HG03575 (cell line): Measurements from ENCODE around the gene KCTD17.

ENCODE experiments used
- ATAC-seq: cut with Tn5 transposase; IDR thresholded peaks from one replicate; pipeline ENCODE4 v1.9.1; 2021; ENCODE audit not compliant: unreplicated experiment, insufficient number of reproducible peaks, low FRiP score; ENCODE audit errors: extremely low read depth

KCTD17 gene

GRCh38 chr22:37051391-37052385 lies at the start of gene KCTD17:
KCTD17 (plus strand) TSS chr22:37051742; CDS start chr22:37051761, 19 bp downstream.
- ATAC-seq: no peak

DNA sequence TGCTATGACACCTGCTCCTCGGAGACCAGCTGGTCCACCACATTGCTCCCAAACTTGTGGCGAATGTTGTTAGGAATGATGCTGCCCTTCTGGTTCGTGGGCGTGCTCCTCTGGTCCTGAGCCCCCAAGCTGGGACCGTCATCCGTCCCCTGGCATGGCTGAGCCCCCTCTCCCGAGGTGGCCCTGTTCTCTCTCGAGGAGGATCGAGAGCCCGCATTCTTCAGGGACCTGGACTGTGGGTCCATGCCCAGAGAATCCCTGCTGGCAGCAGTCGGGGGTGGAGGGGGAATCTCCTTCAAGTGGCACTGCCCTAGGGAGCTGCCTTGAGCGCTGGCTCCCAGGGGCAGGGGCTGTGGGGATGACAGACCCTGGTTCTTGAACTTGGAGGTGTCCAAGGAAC lies 49.7 kb upstream of the KCTD17 start:
- no peak for ATAC-seq

DNA sequence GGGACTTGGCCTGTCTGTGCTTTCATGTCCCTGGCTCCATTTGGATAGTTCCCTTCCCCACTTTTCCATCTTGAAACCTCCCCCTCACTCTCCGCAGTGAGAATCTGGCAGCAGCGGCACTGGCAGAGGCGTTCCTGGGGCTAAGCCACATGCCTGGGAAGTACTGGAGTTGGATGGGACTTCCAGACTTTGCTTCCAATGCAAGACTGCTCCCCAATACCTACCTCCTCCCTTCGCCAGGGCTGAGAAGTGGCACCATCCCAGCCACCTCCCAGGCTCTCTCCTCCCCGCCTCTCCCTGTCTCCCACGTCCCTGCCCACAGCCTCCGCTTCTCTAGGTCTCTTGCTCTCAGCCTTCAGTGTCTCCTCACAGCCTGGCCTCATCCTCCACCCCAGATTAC lies 48.9 kb upstream of the KCTD17 start:
- no peak for ATAC-seq

GRCh38 chr22:37007651-37008050 lies 43.9 kb upstream of the KCTD17 start:
- ATAC-seq: no peak

DNA sequence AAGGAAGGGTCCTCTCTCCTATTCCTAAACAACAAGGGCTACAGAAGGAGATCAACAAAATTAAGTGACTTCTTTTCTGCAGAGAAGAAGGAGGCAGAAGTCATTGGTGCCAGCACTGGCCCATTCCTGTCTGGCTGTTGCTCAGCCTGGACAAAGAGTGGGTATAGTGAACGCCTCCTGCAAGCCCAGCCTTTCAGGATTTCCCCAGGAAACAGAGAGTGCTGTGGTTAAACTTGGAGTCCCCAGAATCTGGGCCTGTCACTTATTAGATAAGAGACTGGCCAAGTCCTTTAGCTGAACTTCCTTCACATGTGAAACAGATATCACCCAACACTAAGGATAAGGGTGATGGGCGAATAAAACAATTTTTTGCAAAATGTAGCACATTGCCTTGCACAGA lies 43.2 kb upstream of the KCTD17 start:
- ATAC-seq: no peak

DNA sequence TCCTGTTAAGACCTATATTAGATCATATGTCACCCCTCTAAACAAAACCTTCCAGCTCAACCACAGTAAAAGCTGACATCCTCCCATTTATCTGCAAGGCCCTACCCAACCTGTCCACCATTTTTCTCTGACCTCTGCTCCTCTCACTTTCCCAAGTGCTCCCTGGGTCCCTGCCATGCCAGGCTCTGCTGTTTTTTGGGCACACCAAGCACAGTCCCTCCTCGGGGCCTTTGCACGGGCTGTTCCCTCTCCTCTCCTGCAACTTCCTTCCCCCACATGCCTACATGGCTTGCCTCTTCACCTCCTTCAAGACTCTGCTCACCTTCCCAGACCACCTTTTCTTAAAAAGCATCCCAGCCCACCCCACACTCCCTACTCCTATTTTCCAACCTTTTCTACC lies 42.1 kb upstream of the KCTD17 start:
- ATAC-seq: no peak

DNA sequence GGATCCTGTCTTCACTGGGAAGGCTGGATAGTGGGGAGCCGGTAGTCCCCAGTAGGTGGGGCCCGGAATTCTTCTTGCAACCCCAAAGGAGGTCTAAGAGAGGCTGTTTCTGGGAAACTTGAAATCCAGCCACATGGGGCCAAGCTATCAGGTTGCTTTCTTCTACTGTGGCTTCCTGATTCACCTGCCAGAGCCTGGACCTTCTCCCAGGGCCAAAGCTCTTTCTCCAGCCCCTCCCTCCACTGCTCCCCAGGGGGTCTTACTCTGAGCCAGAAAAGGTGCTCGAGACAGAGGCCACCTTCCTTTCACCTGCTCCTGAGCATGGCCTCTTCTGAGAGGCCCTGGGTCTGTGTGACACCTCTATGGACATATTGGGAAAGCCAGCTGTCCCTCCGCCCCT lies 41.4 kb upstream of the KCTD17 start:
- no peak for ATAC-seq

DNA sequence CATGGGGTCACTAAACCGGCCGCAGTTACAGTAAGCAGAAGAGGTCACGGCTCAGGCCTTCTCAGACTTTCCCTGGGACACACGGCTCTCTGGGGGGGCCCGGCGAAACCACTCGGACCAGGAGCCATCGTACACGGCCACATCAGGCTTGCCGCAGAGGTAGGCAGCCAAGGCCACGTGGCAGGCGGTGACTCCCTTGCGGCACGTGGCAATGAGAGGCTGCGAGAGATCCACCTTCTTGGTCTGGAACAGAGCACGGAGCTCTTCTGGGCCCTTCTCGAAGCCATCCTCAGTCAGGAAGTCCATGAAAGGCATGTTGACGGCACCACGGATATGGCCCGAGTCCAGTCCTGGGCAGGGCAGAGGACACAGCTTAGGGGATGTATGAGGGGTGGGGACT lies 40.6 kb upstream of the KCTD17 start:
- ATAC-seq: no peak

- no peak for ATAC-seq
Observed at GRCh38 chr22:37011472-37011871, 40.1 kb upstream of the KCTD17 start.

DNA sequence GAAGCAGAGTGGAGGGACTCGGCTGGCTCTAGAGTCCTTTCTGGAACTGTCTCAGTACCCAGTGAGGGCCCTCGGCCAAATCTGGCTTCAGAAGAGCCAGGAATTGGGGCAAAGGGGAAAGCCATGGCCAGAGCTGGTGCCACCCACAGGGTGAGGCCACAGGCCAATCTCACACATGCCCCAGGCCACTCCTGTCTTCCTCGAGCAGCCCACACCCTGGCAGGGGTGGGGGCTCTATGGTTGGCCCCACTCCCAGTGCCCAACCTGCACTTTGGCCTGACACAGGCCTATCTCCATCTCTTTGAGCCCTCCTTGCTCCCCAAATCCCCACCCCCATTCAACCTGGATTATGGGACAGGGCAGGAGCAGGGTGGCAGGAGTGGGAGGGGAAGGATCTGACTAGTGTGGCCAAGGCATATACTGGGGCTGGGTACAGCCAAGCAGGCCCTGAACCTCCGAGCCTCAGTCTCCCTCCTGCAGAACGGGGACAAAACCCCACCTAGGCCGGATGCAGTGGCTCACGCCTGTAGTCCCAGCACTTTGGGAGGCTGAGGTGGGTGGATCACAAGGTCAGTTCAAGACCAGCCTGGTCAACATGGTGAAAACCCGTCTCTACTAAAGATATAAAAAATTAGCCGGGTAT lies 39.2 kb upstream of the KCTD17 start:
- no peak for ATAC-seq

DNA sequence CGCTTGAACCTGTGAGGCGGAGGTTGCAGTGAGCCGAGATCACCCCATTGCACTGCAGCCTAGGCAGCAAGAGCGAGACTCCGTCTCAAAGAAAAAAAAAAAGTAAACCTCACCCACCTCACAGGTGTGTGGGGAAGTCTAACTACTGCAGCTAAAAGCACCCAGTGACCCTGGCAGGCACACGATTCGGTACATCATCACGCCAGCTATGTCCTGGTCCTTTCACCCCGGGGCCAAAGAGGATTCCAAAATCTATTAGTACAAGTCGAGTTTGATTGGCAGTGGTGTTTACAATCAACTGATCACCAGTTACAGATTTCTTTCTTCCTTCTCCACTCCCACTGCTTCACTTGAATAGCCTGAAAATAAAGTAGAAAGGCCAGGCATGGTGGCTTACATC lies 38.6 kb upstream of the KCTD17 start:
- ATAC-seq: no peak

DNA sequence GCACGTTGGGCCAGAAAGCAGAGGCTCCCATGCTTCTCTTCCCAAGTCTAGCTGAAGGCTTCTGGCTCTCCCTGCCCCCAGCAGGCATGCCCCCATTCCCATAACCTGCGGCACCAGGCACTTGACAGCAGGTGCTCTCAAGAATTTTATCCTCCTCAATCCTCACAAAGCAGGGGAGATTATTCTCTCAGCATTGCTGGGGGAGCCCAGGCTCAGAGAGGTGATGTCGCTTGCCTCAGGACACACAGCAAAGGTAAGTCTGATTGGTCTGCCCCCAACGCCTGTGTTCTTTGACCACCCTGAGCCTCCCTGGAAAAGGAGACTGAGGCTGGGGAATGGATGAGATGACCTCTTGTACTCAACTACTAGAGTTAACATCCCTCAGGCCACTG lies 37.1 kb upstream of the KCTD17 start:
- no peak for ATAC-seq

- no peak for ATAC-seq
Observed at GRCh38 chr22:37014835-37015586, 36.5 kb upstream of the KCTD17 start.

DNA sequence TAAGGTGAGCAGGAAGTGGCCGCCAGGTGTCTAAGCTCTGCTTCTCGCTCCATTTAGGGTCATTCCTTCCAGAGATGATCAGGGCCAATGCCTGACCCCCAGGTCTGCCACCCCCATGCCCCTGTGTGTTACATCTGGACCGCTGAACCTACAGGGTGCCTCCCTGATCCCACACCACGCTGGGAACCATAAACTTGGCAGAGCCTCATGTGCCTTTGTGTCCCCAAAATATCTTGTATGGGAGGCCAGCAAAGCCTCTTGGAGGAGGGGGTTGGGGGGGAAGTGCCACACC lies 36.0 kb upstream of the KCTD17 start:
- no peak for ATAC-seq

DNA sequence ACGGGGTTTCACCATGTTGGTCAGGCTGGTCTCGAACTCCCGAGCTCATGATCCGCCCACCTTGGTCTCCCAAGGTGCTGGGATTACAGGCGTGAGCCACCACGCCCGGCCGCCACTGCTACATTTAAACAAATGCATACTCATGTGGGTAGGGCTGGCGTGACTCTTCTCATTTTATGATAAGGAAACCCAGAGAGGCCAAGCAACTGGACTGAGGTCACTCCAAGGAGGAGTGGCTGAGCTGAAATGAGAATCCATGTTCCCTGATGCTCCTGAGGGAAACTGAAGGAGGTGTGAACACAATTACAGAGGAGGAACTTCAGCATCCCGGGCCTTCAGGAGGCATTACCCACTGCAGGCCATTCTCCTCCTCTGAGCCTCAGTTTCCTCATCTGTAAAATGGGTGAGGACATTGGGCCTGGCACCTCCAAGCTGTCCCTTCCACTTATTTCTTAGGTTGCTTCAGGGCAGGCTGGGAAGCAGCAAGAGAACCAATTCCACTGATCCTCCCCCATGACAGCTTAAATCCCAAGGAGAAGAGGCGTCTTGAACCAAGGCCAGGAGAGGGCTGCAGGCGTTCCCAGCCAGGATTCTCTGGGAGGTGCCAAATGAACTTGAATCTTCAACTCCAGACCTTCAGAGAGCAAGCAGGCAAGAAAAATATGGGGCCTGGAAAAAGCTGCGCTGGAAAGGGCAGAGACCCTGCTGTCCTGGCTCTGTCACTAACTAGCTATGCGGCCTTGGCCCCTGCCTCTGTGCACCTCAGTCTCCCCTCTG lies 35.2 kb upstream of the KCTD17 start:
- ATAC-seq: no peak

- ATAC-seq: no peak
Observed at GRCh38 chr22:37017356-37017755, 34.2 kb upstream of the KCTD17 start.

GRCh38 chr22:37018086-37018814 lies 33.3 kb upstream of the KCTD17 start:
- no peak for ATAC-seq

GRCh38 chr22:37018815-37019308 lies 32.7 kb upstream of the KCTD17 start:
- no peak for ATAC-seq
